ENCODE measurements around the gene CCSER2. TPM values are rescaled to one million over a fixed set of nuclear protein-coding genes. Genes with fewer than 3 reads are reported as not detected.

The CCSER2 gene
- polyA plus RNA-seq, 2 of the 4 experiments (the other 2 are of a cell fraction) = 9.2 to 28.2 TPM

DNA sequence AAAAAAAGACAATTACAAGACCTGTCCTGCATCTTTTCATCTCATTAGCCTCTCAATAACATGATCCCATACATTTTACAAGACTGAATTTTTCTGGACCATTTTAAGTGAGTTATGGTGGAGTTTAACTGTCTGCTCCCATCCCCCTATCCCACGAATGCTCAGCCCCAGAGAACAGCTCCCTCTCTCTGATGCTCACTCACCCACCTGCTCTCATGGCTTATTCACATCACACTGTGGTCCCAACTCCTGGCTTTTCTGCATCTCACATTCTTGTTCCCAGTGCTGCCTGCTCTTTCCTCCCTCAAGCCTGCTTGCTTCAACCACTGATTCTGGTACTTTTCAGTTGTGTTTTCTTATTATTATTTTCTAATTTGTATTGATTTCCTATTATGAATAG is 20.4 kb upstream of the CCSER2 start:
- no peak overlapping the region for H3K27ac ChIP-seq
- CTCF ChIA-PET = interaction anchor here (0.6 kb wide), 1 partner anchor 19 kb away, joined by 3 read pairs; no protein-coding TSS in a partner anchor
- WGBS (ENCODE audit: missing lambda C conversion rate) = 34% methylated on average over 1 of the region's 1 CpG

GRCh38 chr10:84308481-84309304 is 19.7 kb upstream of the CCSER2 start:
- ChIA-PET POLR2A (no interaction called here), CTCF (interaction anchor here (0.6 to 1.3 kb wide), 2 partner anchors 18 to 46 kb away, joined by 3 read pairs; no protein-coding TSS in a partner anchor)
- ATAC-seq = no peak
- H3K27ac ChIP-seq = no peak overlapping the region
- TF ChIP-seq RCOR1 (IDR thresholded peaks at IDR 0.05; ENCODE audit: low read depth, low read length) (no peak), POLR2A (IDR thresholded peaks at IDR 0.05; ENCODE audit: low read length) (no peak), HEYL (CRISPR knock-in tag; IDR thresholded peaks at IDR 0.05) (no peak), RARB (CRISPR knock-in tag; IDR thresholded peaks at IDR 0.05) (no peak), PHF8 (IDR thresholded peaks at IDR 0.05; ENCODE audit: borderline replicate concordance, low read depth) (no peak), HOXB13 (CRISPR knock-in tag; IDR thresholded peaks at IDR 0.05; ENCODE audit: low read depth) (no peak), MAZ (IDR thresholded peaks at IDR 0.05; ENCODE audit: borderline replicate concordance, low read depth, low read length) (no peak), RFX5 (IDR thresholded peaks at IDR 0.05) (no peak), RNF2 (IDR thresholded peaks at IDR 0.05; ENCODE audit: borderline replicate concordance, low read depth) (no peak), ESRRA (IDR thresholded peaks at IDR 0.05; ENCODE audit: borderline replicate concordance, low read length) (no peak), HES2 (IDR thresholded peaks at IDR 0.05) (no peak), ZC3H11A (IDR thresholded peaks at IDR 0.05) (no peak), ZFP36 (IDR thresholded peaks at IDR 0.05; ENCODE audit: borderline replicate concordance, partially characterized antibody) (no peak), KDM1A (IDR thresholded peaks at IDR 0.05; ENCODE audit: low read depth) (no peak)
- FAIRE-seq = no peak
- no peak overlapping the region for H3K4me2 ChIP-seq
- no peaks in the 10 kb centered on the region for H3K9me3 ChIP-seq
- no peak overlapping the region for H3K4me3 ChIP-seq
- 55% methylated on average over 6 of the region's 6 CpGs for WGBS (ENCODE audit: missing lambda C conversion rate)
- peaks cover 6% of the 10 kb centered on the region; the same call in 2 of the 3 replicates for H3K4me1 ChIP-seq
- no peak for DNase-seq (ENCODE audit: low read depth in 1 of 2, low spot score in 1 of 2)

More for the DNA sequence above, 20.4 kb upstream of the CCSER2 start:
- no peaks in the 10 kb centered on the region for H3K9me3 ChIP-seq
- TF ChIP-seq KDM1A (IDR thresholded peaks at IDR 0.05; ENCODE audit: low read depth) (no peak), MAFK (IDR thresholded peaks at IDR 0.05; ENCODE audit: partially characterized antibody) (no peak), ZNF302 (CRISPR knock-in tag; IDR thresholded peaks at IDR 0.05) (no peak), RNF2 (IDR thresholded peaks at IDR 0.05; ENCODE audit: borderline replicate concordance, low read depth) (no peak)
- peaks cover 6% of the 10 kb centered on the region; the same call in 2 of the 3 replicates for H3K4me1 ChIP-seq
- POLR2A ChIA-PET = no interaction called here
- H3K4me2 ChIP-seq = no peak overlapping the region
- FAIRE-seq (no peak), DNase-seq (ENCODE audit: low read depth in 1 of 2, low spot score in 1 of 2) (no peak), ATAC-seq (no peak)
- no peak overlapping the region for H3K4me3 ChIP-seq

GRCh38 chr10:84310470-84310869 is 17.9 kb upstream of the CCSER2 start:
- CTCF ChIA-PET = interaction anchor here (1.3 to 1.5 kb wide), 2 partner anchors 48 to 227 kb away, joined by 3 to 4 read pairs; no protein-coding TSS in a partner anchor
- Histone ChIP-seq H3K9me3 (no peaks in the 10 kb centered on the region), H3K4me3 (no peak overlapping the region), H3K27ac (peak overlapping the region; percentile 24 to 52; a peak in 4 of 6 replicates), H3K4me1 (peaks cover 6% of the 10 kb centered on the region; the same call in 2 of the 3 replicates), H3K4me2 (no peak overlapping the region)
- WGBS (ENCODE audit: missing lambda C conversion rate) = 94% methylated on average over 2 of the region's 2 CpGs
- no peak for TF ChIP-seq CTCF (IDR thresholded peaks at IDR 0.05)
- TF ChIP-seq CBX8 (IDR thresholded peaks at IDR 0.05) = no peak
- TF ChIP-seq CHD4 (IDR thresholded peaks at IDR 0.05; ENCODE audit: borderline replicate concordance) = no peak
- TF ChIP-seq MAZ (IDR thresholded peaks at IDR 0.05; ENCODE audit: borderline replicate concordance, low read depth, low read length) = no peak
- no peak for TF ChIP-seq HMGXB4 (CRISPR knock-in tag; IDR thresholded peaks at IDR 0.05; ENCODE audit: borderline replicate concordance)
- no peak for TF ChIP-seq POLR2AphosphoS2 (conservative IDR thresholded peaks at IDR 0.05; ENCODE audit: low read length)
- TF ChIP-seq, protein P1, sequence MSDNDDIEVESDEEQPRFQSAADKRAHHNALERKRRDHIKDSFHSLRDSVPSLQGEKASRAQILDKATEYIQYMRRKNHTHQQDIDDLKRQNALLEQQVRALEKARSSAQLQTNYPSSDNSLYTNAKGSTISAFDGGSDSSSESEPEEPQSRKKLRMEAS (IDR thresholded peaks at IDR 0.05) = no peak
- POLR2A ChIA-PET = interaction anchor here (1.2 kb wide), 1 partner anchor 18 kb away, joined by 3 read pairs; the partner anchor contains the start of gene CCSER2
- ATAC-seq (peak; percentile 54 to 72; a peak in 3 of 6 replicates), FAIRE-seq (no peak), DNase-seq (ENCODE audit: low read depth in 1 of 2, low spot score in 1 of 2) (peak in 1 of 2 experiments; percentile 33)

Measured in A549 (cell line).